ENCODE measurements around the gene CNTN4. TPM values are rescaled to one million over a fixed set of nuclear protein-coding genes. Genes with fewer than 3 reads are reported as not detected.

CNTN4 gene
- total RNA-seq, 1 donor from 2014 or later = 0.15 TPM

GRCh38 chr3:2266606-2267005 lies 167.9 kb downstream of the CNTN4 start:
- DNase-seq (ENCODE audit: low read depth) = no peak

- no peak for DNase-seq (ENCODE audit: low read depth)
Observed at GRCh38 chr3:2268779-2269178, 170.1 kb downstream of the CNTN4 start.

- DNase-seq (ENCODE audit: low read depth) = no peak
Observed at GRCh38 chr3:2274526-2274925, 175.9 kb downstream of the CNTN4 start.

- no peak for DNase-seq (ENCODE audit: low read depth)
Observed at GRCh38 chr3:2283818-2284217, 185.2 kb downstream of the CNTN4 start.

GRCh38 chr3:2300938-2301337 lies 202.3 kb downstream of the CNTN4 start:
- no peak for DNase-seq (ENCODE audit: low read depth)

GRCh38 chr3:2301361-2301760 lies 202.7 kb downstream of the CNTN4 start:
- no peak for DNase-seq (ENCODE audit: low read depth)

GRCh38 chr3:2303566-2303965 lies 204.9 kb downstream of the CNTN4 start:
- DNase-seq (ENCODE audit: low read depth) = peak; percentile 40

- DNase-seq (ENCODE audit: low read depth) = peak; percentile 13
Observed at GRCh38 chr3:2311022-2311421, 212.4 kb downstream of the CNTN4 start.

GRCh38 chr3:2317521-2317920 lies 218.9 kb downstream of the CNTN4 start:
- no peak for DNase-seq (ENCODE audit: low read depth)

- no peak for DNase-seq (ENCODE audit: low read depth)
Observed at GRCh38 chr3:2334921-2335320, 236.3 kb downstream of the CNTN4 start.

- DNase-seq (ENCODE audit: low read depth) = no peak
Observed at GRCh38 chr3:2343031-2343682, 244.5 kb downstream of the CNTN4 start.

- no peak for DNase-seq (ENCODE audit: low read depth)
Observed at GRCh38 chr3:2352134-2352762, 253.6 kb downstream of the CNTN4 start.

- DNase-seq (ENCODE audit: low read depth) = peak; percentile 76
Observed at GRCh38 chr3:2354702-2355101, 256.0 kb downstream of the CNTN4 start.

GRCh38 chr3:2356298-2356950 lies 257.8 kb downstream of the CNTN4 start:
- DNase-seq (ENCODE audit: low read depth) = no peak

GRCh38 chr3:2360815-2361214 lies 262.1 kb downstream of the CNTN4 start:
- DNase-seq (ENCODE audit: low read depth) = peak; percentile 29

GRCh38 chr3:2362122-2362521 lies 263.5 kb downstream of the CNTN4 start:
- no peak for DNase-seq (ENCODE audit: low read depth)

GRCh38 chr3:2363854-2364253 lies 265.2 kb downstream of the CNTN4 start:
- no peak for DNase-seq (ENCODE audit: low read depth)

GRCh38 chr3:2370317-2370716 lies 271.7 kb downstream of the CNTN4 start:
- DNase-seq (ENCODE audit: low read depth) = no peak

- DNase-seq (ENCODE audit: low read depth) = no peak
Observed at GRCh38 chr3:2372306-2372705, 273.6 kb downstream of the CNTN4 start.

- no peak for DNase-seq (ENCODE audit: low read depth)
Observed at GRCh38 chr3:2375376-2375775, 276.7 kb downstream of the CNTN4 start.

- DNase-seq (ENCODE audit: low read depth) = no peak
Observed at GRCh38 chr3:2377281-2377680, 278.6 kb downstream of the CNTN4 start.

GRCh38 chr3:2390926-2391532 lies 292.4 kb downstream of the CNTN4 start:
- DNase-seq (ENCODE audit: low read depth) = no peak

GRCh38 chr3:2391896-2392295 lies 293.2 kb downstream of the CNTN4 start:
- no peak for DNase-seq (ENCODE audit: low read depth)
